GM12875 (cell line): ENCODE results near the gene CD9.

Source experiments
- H3K4me3 ChIP-seq: one replicate; pipeline ENCODE4 v1.5.1; 2011; ENCODE audit warnings: low read depth, low read length, control low read depth
- TF ChIP-seq, protein P1 (sequence below): IDR thresholded peaks from 2 replicates; pipeline ENCODE4 v1.5.1; 2011; ENCODE audit warnings: low read depth, mild to moderate bottlenecking, control low read depth, inconsistent platforms, low read length, moderate library complexity, borderline replicate concordance; ENCODE audit not compliant: insufficient read depth

CD9 gene

DNA sequence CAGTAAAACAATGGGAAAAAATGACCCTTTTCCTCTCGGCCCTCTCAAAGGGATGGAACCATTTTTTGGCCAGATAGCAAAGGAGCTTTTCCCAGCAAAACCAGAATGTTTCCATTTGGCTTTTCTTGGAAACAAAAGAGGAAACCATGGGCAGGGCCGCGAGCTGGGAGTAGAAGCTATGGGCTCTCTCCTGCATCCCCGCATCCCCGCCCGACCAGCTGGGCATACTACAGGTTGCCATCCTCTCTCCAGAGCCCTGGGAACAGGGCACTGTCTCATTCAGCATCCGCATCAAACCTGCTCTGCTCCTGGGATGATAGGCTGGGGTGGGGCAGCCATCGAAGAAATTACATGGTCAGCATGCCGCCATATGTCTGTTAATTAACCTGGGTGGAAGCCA lies 20.9 kb downstream of the CD9 start:
- no peak overlapping the region for H3K4me3 ChIP-seq
- TF ChIP-seq, protein P1, sequence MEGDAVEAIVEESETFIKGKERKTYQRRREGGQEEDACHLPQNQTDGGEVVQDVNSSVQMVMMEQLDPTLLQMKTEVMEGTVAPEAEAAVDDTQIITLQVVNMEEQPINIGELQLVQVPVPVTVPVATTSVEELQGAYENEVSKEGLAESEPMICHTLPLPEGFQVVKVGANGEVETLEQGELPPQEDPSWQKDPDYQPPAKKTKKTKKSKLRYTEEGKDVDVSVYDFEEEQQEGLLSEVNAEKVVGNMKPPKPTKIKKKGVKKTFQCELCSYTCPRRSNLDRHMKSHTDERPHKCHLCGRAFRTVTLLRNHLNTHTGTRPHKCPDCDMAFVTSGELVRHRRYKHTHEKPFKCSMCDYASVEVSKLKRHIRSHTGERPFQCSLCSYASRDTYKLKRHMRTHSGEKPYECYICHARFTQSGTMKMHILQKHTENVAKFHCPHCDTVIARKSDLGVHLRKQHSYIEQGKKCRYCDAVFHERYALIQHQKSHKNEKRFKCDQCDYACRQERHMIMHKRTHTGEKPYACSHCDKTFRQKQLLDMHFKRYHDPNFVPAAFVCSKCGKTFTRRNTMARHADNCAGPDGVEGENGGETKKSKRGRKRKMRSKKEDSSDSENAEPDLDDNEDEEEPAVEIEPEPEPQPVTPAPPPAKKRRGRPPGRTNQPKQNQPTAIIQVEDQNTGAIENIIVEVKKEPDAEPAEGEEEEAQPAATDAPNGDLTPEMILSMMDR = no peak

DNA sequence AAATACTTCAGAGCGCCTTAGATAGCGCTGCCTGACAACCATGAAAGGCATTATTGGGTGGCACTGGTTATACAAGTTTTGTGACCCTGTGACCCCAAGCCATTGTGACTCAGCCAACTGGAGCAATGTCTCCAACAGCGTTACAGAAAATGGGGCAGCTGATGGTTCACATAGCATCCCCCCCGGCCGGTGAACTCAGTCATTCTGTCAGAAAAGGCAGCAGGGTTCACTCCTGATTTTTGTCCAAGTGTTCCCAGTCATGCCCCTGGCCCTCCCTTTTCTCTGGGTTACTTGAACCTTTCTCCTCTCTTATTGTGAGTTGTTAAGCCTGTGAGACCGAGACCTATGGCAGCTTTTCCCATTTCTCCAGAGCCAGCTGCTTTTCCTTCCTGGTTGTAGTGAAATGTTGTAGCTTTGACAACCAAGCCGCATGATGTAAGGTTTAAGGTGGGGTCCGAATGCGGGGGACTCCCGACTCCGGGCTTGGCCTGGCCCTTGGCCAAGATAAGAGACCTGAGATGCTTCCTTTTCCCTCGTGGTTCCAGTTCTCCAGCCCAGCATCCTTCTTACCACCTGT lies 22.0 kb downstream of the CD9 start:
- no peak overlapping the region for H3K4me3 ChIP-seq
- TF ChIP-seq, protein P1 = no peak

DNA sequence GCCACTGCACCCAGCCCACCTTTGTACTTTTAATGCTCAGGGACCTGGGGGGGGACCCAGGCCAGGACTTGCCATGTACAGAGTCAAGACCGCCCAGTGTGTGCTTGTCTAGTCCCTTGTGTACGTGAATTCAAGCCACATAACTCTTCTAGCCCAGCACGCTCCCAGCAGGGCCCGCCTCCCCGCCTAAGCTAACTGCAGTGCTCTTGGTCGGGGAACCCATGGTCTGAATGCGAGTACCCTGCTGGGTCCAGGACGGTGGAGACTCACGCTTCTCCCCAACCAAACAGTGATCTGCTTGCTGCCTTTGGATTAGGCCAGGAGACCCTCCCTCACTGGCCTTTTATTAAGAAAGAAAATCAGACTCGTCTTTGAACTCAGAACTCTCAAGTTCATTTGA lies 23.3 kb downstream of the CD9 start:
- TF ChIP-seq, protein P1 = no peak
- H3K4me3 ChIP-seq = no peak overlapping the region

DNA sequence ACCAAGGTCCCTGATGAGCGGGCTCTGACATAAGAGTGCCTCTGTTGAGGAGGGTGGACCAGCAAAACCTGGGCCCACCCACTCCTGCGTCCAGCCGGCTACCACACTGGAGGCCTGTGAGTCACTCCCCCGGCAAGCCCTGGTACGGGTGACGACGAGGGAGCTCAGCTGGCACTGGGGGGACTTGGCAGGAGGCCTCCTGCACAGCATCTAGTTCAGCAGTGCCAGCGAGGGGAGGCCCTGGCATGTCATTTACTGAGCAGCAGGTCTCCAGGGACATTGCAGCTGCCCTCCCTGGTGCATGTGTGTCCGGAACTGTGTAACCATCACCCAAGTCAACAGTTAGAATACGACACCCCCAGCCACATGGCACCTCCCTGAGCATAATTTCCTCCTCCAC lies 24.4 kb downstream of the CD9 start:
- H3K4me3 ChIP-seq = no peak overlapping the region
- TF ChIP-seq, protein P1 = no peak

DNA sequence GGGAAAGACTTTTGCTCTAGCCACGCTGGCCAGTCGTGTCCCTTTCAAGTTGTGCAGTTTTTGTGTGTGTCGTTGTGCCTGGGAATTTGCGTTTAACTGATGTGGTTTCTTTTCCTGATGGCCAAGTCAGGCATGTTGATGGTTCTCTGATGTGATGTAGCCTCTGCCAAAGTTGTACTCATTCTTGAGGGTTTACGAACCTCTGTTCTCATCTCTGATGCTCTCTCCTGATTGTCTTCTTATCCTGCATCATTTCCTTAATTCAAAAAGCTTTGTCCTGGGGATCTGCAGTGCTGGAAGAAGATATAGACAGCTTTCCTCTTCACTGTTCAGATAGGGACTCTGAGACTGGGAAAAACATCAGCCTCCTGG lies 25.4 kb downstream of the CD9 start:
- no peak overlapping the region for H3K4me3 ChIP-seq
- TF ChIP-seq, protein P1 = no peak

DNA sequence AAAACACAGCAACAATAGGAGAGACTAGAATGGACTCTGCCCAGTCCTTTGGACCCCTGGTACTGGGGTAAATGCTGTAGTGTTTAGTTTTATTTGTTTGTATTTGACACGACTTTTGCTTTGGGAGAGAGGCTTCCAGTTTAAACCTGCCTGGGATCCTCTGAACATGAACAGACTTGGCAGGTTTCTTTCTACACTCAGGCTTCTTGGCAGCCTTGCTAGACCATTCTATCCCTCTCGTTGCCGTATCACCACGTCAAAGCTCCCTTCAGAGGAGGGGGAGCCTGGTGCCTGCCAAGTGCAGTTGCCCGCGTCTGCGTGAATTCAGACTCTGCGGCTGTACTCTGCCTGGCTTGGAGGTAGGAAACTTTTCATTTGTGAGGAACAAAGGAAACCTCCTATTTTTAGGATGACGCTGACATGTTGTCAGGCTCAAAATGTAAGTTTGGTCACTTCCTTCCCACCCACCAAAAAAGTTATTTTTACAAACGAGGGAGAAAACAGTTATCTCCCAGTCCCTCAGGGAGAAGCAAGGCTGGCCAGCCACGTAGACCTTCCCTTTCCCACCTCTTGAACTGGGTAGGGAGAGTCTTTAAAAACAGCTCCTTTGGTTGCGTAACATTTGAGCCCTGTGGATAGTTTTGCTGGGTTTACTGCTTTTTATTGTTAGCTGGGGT lies 25.9 kb downstream of the CD9 start:
- H3K4me3 ChIP-seq = no peak overlapping the region
- TF ChIP-seq, protein P1 = no peak

DNA sequence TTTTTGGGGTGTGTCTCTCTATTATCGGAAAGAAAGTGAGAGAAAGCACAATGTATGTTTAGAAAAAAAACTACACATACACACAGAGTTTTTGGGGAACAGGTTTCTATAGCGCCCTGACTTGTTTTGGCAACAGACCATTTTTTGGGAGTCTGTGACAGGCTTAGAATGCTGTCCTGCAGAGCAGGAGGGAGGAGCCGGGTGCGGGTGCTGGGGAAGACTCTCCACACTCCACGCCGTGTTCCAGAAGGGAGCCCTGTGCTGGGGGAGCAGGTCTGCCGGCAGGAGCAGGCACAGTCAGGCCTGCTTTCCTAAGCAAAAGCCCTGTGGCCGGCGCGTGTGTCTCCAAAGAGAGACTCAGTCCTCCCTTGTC lies 26.5 kb downstream of the CD9 start:
- TF ChIP-seq, protein P1 = no peak
- no peak overlapping the region for H3K4me3 ChIP-seq
